NCI-H1436 treated with DMSO at 0.1 percent for 48 hours (cell line): Measurements from ENCODE around the gene PLAGL1.

Experiments
- DNase-seq: peaks from one replicate; lab custom pipeline; 2025; lab: John Stamatoyannopoulos, UW

PLAGL1 gene

GRCh38 chr6:143965503-143966171 is 42.4 kb downstream of the PLAGL1 start:
- no peak for DNase-seq

DNA sequence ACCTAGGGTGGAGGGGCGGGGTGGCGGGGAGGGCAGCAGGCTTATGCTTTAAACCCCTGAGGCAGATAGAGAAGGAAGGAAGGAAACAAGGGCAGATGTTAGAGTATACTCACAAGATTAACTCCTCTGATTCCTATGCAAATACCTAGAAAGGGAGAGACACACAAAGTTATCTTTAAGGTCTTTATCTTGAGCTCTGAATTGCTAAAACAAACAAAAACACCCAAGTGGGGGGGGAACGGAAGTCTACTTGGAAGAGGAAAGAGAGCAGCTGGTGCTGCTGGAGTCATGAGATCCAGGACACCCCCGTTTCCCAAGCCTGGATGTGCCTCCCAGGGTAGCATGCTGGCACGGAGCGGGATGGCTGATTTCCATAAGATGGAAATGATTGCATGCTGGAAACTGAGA is 43.4 kb downstream of the PLAGL1 start:
- DNase-seq = no peak

GRCh38 chr6:143963158-143963919 is 44.7 kb downstream of the PLAGL1 start:
- no peak for DNase-seq

DNA sequence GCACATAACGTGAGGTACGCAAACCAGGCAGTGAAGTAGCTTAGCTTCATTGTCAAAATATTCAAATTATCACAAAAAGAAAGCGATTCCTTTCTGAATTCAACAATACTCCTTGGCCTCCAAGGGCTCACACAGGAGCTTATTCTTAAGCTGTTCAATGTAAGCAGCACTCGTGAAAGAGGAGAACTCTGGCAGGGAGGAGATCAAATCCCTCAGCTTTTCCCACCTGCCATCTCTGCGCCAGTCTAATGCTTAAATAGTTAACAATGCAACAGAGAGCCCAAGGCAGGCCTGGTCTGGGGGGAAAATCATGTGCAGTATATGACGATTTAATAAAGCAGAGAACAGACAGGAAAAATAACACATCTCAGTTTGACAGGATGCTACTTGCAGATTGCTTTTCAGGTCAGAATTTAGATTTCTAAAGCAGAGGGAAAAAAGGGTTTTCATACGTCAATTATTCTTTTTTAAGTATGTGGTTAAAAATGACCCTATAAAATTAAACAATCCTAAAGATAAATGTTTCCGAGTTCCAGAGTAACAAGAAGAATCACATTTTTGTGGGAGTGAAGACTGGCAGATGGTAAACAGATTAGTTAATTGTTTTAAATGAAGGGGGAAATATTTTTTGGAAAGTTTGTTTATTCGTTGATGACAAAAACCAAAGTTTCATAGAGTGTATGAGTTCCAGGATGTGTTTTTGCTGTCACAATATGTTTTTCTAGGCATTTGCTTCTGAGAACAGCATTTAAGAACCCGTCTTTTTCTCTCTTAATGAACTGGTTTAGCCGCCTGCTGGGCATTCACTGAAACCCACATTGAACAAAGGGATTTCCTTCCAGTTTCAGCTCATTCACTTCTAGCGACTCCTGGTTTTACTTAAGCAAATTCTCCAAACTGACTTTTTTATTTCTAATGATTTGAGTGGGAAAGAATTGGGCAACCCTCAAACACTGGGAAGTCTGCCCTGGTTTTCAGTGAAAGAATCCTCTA is 45.9 kb downstream of the PLAGL1 start:
- DNase-seq = no peak

GRCh38 chr6:143961066-143961465 is 47.0 kb downstream of the PLAGL1 start:
- no peak for DNase-seq

DNA sequence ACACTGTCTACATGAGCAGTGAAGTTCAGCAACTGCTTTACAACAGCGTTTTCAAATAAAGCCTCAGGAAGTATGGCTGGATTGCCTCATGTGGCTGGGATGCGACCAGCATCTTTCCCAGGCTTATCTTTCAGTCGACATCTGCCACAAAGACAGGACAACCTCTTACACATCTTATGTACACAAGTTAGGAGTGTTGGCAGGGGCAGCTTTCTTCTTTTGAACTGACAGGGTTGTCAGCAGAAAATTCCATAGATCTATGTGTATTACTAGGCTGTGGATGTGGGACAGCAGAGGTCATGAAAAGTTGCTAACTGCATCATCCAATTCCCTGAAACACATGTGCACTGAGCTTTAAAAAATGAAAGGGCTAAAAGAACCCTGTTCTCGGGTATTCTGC is 48.1 kb downstream of the PLAGL1 start:
- DNase-seq = no peak

GRCh38 chr6:143958839-143959399 is 49.1 kb downstream of the PLAGL1 start:
- DNase-seq = no peak

DNA sequence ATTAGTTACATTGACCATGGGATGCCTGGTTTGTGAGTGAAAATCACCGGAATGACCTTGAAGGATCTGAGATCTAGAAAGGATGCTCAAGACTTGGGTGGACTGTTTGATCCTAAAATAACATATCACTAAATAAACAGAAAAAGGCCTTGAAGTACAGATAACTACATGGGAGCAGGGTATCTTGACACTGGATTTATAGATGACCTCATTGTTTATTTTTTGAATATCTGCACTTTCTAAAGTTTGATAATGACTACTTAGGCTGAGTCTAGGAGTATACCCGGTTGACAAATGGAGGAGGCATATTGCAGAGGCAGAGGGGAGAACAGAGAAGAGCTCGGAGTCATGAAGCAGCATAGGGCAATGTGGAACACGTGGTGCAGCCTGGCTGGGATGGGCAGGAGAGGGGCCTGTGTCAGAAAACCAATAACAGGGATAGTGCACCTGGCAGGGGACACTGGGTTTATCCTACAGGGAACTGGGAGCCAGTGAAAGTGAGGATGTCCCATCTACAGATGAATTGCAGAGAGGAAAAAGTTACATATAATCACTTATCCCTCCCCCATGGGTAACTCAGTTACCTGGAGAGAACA is 50.3 kb downstream of the PLAGL1 start:
- no peak for DNase-seq

GRCh38 chr6:143955971-143956370 is 52.1 kb downstream of the PLAGL1 start:
- no peak for DNase-seq

GRCh38 chr6:143953922-143954321 is 54.1 kb downstream of the PLAGL1 start:
- DNase-seq = no peak

GRCh38 chr6:143952947-143953701 is 54.9 kb downstream of the PLAGL1 start:
- DNase-seq = no peak

DNA sequence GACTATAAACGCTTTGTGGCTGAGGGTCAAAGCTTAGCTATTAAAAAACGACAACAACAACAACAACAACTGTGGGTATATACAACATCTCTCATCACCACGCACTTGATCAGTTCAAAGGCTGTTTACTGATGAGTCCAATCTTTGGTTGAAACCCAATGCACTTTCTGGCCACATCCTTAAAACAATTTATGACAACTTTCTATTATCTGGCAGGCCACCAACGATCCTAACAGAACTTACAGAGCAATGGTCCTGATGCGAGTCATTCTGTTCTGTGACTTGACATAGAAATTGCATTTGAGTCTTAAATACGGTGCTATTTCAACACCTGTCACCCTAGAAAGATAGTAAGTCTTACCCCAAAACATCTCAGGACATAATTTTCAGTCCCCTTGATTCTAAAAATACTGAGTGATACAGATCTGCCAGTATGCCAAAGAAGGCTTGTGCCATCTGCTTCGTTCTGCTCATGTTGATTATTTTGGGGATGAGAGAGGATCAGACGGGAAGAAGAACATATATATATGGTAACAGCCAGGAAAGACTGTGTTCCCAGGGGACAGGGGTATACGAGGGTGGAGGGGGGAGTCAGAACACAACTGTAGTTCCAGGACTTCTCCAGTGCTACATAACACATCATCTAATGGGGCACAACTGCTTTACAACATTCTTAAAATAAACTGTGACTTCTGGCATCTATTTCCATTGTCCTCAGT is 55.8 kb downstream of the PLAGL1 start:
- DNase-seq = no peak

DNA sequence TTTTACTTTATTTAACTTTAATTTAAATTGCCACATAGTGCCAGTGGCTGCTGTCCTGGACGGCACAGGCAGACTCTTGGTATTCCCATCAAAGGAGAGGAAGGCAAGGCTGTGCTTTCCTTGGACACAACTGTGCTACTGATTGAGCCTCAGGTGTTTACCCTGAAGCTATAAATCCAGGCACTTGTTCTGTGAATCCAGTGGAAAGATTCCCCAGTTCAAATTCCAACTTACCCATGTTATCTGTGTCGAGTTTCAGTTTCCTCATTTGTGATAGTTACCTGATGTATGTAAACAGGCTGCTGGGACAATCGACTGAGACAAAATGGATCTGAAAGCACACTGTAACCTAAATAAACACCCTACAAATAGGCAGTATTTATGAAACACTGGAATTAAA is 57.2 kb downstream of the PLAGL1 start:
- DNase-seq = no peak

DNA sequence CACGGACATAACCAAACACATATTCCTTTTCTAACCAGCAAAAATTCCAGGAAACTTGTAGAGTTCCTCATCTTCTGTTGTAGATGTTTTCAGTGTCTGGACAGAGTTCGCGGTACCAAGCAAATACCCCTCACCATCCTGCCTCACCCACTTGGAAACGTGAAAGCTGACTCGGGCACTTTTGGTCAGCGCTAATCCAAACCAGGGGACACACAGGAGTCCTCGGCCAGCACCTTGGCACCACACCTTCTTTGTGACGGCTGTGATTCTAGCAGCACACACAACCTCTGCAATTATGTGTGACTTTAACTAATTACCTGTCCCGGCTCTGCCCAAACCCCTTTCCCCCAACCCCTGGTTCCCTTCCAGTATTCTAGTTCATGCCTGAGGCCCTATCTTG is 58.1 kb downstream of the PLAGL1 start:
- DNase-seq = no peak

GRCh38 chr6:143949535-143949934 is 58.5 kb downstream of the PLAGL1 start:
- no peak for DNase-seq

DNA sequence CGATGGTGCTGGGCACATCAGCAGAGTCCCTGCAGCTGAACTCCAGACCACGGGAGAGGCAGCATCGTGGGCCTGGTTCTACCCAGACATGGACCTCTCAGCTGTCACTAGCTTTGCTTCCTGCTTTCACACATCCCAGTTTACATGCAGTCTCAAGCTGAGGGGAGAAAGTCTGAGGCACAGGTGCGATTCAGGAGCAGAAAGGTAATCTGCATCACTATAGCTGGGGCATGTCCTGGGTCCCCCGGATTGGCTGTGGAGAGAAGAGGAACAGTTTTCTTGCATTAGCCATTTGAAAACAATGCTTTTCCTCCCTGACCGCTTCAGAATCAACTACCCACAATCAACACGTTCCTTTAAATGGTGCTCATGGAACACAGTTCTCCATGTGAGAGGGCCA is 59.9 kb downstream of the PLAGL1 start:
- no peak for DNase-seq

GRCh38 chr6:143941852-143942627 is 66.0 kb downstream of the PLAGL1 start:
- no peak for DNase-seq

GRCh38 chr6:143940011-143940597 is 68.0 kb downstream of the PLAGL1 start:
- no peak for DNase-seq

GRCh38 chr6:143939364-143939763 is 68.7 kb downstream of the PLAGL1 start:
- no peak for DNase-seq
